ENCODE results near the gene TMEM198. TPM values are rescaled to one million over a fixed set of nuclear protein-coding genes. Genes with fewer than 3 reads are reported as not detected.

The TMEM198 gene
- total and polyA plus RNA-seq, 4 donors: 1.3 to 7.1 (median 4.3) TPM

- ATAC-seq (ENCODE audit: insufficient read depth, low FRiP score): no peak
- Histone ChIP-seq H3K4me1 (ENCODE audit: control insufficient read depth in 5 of 5, insufficient read depth in 5 of 5, low read length in 5 of 5) (peaks cover 0 to 42% (median 14%) of the 10 kb centered on the region in 5 donors), H3K27ac (ENCODE audit: low read depth in 1 of 2, low read length in 1 of 2) (peak overlapping the region in 1 of 2 donors; percentile 30), H3K9me3 (ENCODE audit: control insufficient read depth in 4 of 4, insufficient read depth in 3 of 4, low read length in 3 of 4) (no peaks in the 10 kb centered on the region), H3K4me3 (no peak overlapping the region), H3K27me3 (ENCODE audit: control insufficient read depth in 3 of 3, insufficient read depth in 3 of 3, low read length in 2 of 3) (no peaks in the 10 kb centered on the region), H3K9ac (ENCODE audit: insufficient read depth in 1 of 2, low read length in 2 of 2) (peak overlapping the region in 1 of 2 donors; percentile 84), H3K36me3 (ENCODE audit: control insufficient read depth in 4 of 4, insufficient read depth in 4 of 4, low read length in 4 of 4) (no peaks in the 10 kb centered on the region)
- peak; percentile 87 to 94 (median 93) for DNase-seq
- TF ChIP-seq CTCF (IDR thresholded peaks at IDR 0.05; ENCODE audit: control extremely low read depth, extremely low read depth): no peak
- 15 to 40% methylated on average over 3 of the region's 3 CpGs for WGBS, 2 donors
Observed at GRCh38 chr2:219595256-219595655, 51.4 kb downstream of the TMEM198 start.

- TF ChIP-seq CTCF (IDR thresholded peaks at IDR 0.05; ENCODE audit: control extremely low read depth, extremely low read depth): no peak
- peak overlapping the region; percentile 92 to 93 for H3K27ac ChIP-seq (ENCODE audit: low read depth in 1 of 2, low read length in 1 of 2)
- H3K4me1 ChIP-seq (ENCODE audit: control insufficient read depth in 5 of 5, insufficient read depth in 5 of 5, low read length in 5 of 5): peaks cover 0 to 42% (median 14%) of the 10 kb centered on the region in 5 donors
- DNase-seq (no peak), ATAC-seq (ENCODE audit: insufficient read depth, low FRiP score) (no peak)
- no peaks in the 10 kb centered on the region for H3K27me3 ChIP-seq (ENCODE audit: control insufficient read depth in 3 of 3, insufficient read depth in 3 of 3, low read length in 2 of 3)
- H3K9me3 ChIP-seq (ENCODE audit: control insufficient read depth in 4 of 4, insufficient read depth in 3 of 4, low read length in 3 of 4): no peaks in the 10 kb centered on the region
- peak overlapping the region; percentile 52 for H3K4me3 ChIP-seq
- H3K9ac ChIP-seq (ENCODE audit: insufficient read depth in 1 of 2, low read length in 2 of 2): peak overlapping the region; percentile 83 to 85
- peaks cover 3 to 13% (median 10%) of the 10 kb centered on the region in 4 donors for H3K36me3 ChIP-seq (ENCODE audit: control insufficient read depth in 4 of 4, insufficient read depth in 4 of 4, low read length in 4 of 4)
- 14 to 16% methylated on average over 19 of the region's 19 CpGs for WGBS, 2 donors
Observed at GRCh38 chr2:219596954-219597551, 53.2 kb downstream of the TMEM198 start.

- peaks cover 3 to 18% (median 13%) of the 10 kb centered on the region in 4 donors for H3K36me3 ChIP-seq (ENCODE audit: control insufficient read depth in 4 of 4, insufficient read depth in 4 of 4, low read length in 4 of 4)
- peak; percentile 97 to 99 (median 98) for DNase-seq
- H3K27ac ChIP-seq (ENCODE audit: low read depth in 1 of 2, low read length in 1 of 2): peak within 1 kb of the TSS; percentile 92 to 93
- no peak for TF ChIP-seq CTCF (IDR thresholded peaks at IDR 0.05; ENCODE audit: control extremely low read depth, extremely low read depth)
- ATAC-seq (ENCODE audit: insufficient read depth, low FRiP score): peak; percentile 97
- H3K4me3 ChIP-seq: peak within 1 kb of the TSS; percentile 52
- H3K9me3 ChIP-seq (ENCODE audit: control insufficient read depth in 4 of 4, insufficient read depth in 3 of 4, low read length in 3 of 4): no peaks in the 10 kb centered on the region
- peaks cover 0 to 37% (median 14%) of the 10 kb centered on the region in 5 donors for H3K4me1 ChIP-seq (ENCODE audit: control insufficient read depth in 5 of 5, insufficient read depth in 5 of 5, low read length in 5 of 5)
- peak within 1 kb of the TSS; percentile 83 to 99 for H3K9ac ChIP-seq (ENCODE audit: insufficient read depth in 1 of 2, low read length in 2 of 2)
- no peaks in the 10 kb centered on the region for H3K27me3 ChIP-seq (ENCODE audit: control insufficient read depth in 3 of 3, insufficient read depth in 3 of 3, low read length in 2 of 3)
- WGBS, 2 donors: 0% methylated on average over 54 to 57 of the region's 57 CpGs
Observed at GRCh38 chr2:219597552-219598307, 53.9 kb downstream of the TMEM198 start, which contains the start of gene STK11IP. STK11IP (plus strand) TSS chr2:219597857; CDS start chr2:219598120, 263 bp downstream.

All from lung (tissue), 12 donors.